Stimulated activated CD4-positive, alpha-beta T cell treated with anti-CD3 and anti-CD28 coated beads, Interleukin-15, amount 100 ng/mL, for 24 hours (primary cell): ENCODE results near the gene AGTR2.
"Not testable (repeated sequence)": the region's sequence is repeated elsewhere in the genome, so short reads cannot be mapped to it uniquely, and the experiment has no call there.

Experiments used
- DNase-seq: peaks from one replicate; pipeline ENCODE4 v3.0.0-alpha.2; 2020

AGTR2 gene, protein sequence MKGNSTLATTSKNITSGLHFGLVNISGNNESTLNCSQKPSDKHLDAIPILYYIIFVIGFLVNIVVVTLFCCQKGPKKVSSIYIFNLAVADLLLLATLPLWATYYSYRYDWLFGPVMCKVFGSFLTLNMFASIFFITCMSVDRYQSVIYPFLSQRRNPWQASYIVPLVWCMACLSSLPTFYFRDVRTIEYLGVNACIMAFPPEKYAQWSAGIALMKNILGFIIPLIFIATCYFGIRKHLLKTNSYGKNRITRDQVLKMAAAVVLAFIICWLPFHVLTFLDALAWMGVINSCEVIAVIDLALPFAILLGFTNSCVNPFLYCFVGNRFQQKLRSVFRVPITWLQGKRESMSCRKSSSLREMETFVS

DNA sequence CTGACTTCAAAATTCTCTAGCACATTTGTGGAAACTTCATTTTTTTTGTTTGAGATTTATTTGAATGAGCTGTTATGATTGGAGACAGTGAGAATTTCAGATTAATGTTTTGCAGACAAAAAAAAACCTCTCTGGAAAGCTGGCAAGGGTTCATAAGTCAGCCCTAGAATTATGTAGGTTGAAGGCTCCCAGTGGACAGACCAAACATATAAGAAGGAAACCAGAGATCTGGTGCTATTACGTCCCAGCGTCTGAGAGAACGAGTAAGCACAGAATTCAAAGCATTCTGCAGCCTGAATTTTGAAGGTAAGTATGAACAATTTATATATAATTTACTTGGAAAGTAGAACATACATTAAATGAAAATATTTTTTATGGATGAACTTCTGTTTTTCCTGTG is at the start of gene AGTR2:
AGTR2 (plus strand) TSS at position 234 of the 400 bp plus-strand sequence. CDS start 1,537 bp downstream, outside the sequence.
- DNase-seq: no peak

DNA sequence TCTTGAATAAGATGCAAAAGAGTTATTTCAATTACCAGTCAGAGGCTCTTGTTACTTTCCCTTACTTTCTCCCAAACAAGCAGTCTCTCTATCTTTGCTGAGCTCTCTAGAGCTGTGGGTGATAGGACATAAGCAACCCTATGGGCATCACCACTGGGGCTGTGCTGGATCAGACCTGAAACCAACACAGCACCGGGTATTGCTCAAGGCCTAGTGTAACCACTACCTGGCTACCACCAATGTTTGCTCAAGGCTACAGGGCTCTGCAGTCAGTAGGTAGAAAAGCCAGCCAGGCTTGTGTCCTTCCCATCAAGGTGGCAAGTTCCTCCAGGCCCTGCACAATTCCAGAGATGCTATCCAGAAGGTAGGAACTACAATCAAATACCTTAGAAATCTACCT is 35.3 kb upstream of the AGTR2 start:
- DNase-seq: no peak

DNA sequence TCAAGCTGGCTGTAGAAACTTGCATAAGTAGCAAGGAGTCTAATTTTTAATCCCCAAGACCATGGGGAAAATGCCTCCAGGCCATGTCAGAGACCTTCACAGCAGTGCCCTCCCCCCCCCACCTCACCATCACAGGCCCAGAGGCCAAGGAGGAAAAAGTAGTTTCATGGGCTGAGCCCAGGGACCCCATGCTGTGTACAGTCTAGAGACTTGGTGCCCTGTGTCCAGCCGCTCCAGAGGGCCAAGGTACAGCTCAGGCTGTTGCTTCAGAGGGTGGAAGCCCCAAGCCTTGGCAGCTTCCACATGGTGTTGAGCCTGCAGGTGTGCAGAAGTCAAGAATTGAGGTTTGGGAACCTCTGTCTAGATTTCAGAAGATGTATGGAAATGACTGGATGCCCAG is 29.3 kb upstream of the AGTR2 start:
- not testable (repeated sequence) for DNase-seq

DNA sequence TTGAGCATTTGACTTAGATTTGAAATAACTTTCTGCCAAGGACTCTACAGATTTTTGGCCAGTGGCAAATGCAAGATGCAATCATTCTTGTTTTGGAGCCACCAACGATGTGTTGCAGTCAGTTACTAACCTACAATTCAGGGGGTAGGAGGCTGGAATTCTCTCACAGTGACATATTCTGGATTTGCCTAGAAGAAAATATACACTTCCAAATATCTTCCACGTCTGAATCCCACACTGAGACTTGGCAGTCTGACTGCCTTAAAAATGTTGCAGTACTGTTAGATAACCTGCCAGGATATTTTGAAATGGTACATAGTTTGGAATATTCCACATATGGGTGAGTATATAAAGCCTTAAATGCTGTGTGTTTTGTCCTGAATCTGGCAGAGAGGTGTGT is 27.6 kb upstream of the AGTR2 start:
- DNase-seq: no peak

DNA sequence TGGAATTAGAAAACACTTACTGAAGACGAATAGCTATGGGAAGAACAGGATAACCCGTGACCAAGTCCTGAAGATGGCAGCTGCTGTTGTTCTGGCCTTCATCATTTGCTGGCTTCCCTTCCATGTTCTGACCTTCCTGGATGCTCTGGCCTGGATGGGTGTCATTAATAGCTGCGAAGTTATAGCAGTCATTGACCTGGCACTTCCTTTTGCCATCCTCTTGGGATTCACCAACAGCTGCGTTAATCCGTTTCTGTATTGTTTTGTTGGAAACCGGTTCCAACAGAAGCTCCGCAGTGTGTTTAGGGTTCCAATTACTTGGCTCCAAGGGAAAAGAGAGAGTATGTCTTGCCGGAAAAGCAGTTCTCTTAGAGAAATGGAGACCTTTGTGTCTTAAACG is 2.4 kb downstream of the AGTR2 start:
- no peak for DNase-seq

DNA sequence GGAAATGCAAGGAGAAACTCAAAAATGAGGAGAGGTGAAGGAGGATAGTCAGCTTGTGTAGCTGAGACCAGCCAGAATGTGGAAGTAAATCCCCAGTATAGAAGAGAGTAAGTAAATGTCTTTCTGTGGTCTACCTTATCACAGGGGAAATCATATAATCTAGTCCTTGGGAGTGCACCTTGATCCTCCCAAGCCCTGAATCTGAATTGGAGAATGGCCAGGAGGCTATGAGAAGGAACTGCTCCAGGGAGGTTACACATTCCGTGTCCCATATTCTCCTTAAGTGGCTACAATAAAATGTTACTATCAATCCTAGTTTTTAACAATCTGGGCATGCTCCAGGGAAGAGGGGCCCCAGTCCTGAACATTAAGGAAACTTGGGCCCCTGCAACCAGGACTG is 10.8 kb downstream of the AGTR2 start:
- DNase-seq: no peak

DNA sequence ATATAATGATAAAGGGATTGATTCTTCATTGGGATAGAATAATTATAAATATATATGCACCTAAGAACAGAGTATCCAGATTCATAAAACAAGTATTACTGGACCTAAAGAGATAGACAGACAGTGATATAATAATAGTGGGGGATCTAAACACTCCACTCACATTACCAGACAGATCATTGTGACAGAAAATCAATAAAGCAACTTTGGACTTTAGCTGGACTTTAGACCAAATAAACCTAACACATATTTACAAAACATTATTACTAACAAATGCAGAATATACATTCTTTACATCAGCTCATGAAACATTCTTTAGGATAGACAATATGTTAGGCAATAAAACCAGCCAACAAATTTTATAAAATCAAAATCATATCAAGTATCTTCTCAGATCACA is 14.6 kb downstream of the AGTR2 start:
- no peak for DNase-seq

DNA sequence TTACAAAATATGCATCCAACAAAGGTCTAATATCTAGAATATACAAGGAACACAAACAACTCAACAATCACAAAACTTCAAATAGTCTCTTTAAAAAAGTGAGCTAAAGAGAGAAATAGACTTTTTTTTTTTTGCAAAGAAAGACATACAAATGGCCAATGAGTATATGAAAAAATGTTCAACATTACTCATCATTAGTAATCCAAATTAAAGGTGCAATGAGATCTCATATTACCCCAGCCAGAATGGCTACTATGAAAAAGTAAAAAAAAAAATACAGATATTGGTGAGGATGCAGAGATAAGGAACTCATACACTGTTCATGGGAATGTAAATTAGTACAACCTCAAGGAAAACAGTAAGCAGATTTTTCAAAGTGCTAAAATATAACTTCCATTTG is 24.1 kb downstream of the AGTR2 start:
- no peak for DNase-seq

DNA sequence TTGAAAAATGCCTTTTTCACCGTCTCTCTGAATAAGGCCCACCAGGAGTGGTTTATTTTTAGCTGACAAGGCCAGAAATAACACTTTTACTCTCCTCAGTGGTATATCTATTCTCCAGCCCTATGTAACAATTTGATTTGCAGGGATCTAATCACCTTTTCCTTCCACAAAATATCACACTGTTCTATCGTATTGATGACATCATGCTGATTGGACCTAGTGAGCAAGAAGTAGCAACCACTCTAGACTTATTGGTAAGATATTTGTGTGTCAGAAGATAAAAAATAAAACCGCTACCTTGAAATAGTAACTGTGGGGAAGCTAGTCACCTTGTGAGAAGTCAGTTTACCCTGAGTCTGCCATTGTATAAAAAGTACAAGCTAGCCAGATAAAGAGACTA is 27.7 kb downstream of the AGTR2 start:
- no peak for DNase-seq

DNA sequence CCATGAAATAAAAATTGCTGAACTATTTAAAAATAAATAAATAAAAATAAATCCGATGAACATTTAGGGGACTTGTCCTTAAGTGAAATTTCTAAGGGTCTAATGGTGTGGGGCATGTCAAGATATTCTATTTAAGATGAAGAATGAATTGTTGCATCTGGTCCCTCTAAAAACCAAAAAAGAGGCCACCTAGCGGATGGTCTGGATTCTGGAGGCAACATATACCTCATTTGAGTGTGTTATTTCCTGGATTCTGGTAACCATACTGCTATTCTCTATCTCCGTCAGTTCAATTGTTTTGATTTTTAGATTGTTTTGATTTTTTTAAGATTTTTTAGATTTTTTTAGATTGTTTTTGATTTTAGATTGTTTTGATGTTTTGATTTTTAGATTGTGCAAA is 28.3 kb downstream of the AGTR2 start:
- no peak for DNase-seq

DNA sequence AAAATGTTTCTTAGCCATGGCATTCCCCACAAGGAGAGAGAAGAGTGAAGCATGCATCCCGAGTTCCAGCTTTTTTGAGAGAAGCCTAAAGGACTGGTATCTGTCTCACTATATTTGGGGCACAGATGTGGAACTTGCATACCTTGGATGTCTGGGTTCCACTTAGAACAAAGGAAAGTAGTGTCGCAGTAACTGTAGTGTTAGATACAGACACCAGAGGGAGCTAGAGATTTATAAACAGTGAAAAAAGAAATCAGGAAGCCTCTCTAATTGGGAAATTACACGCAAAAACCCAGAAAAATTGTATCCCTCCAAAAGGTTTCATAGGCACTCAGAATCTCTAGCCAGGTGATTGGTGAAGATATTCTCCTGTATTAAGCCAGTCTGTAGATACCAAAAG is 34.4 kb downstream of the AGTR2 start:
- DNase-seq: no peak

DNA sequence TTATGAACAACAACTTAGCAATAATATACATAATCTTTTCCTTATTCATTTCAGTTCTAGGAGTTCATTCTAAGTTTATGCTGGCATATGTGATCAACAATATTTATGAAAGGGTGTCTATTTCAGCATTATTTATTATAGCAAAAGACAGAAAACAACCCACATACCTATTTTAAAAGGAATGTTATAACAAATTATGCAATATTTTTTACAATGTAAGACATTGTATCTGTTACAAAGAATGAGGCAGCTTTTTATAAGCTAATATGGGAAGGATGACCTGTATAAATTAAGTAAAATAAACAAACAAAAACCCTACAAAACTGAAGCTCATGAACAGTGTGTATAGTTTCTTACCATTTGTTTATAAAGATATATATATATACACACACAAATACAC is 42.7 kb downstream of the AGTR2 start:
- DNase-seq: no peak

DNA sequence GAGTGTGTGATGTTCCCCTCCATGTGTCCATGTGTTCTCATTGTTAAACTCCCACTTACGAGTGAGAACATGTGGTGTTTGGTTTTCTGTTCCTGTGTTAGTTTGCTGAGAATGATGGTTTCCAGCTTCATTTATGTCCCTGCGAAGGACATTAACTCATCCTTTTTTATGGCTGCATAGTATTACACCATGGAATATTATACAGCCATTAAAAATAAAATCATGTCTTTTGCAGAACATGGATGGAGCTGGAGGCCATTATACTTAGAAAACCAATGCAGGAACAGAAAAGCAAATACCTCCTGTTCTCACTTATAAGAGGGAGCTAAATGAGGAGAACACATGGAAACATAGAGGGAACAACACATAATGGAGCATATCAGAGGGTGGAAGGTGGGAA is 46.5 kb downstream of the AGTR2 start:
- not testable (repeated sequence) for DNase-seq
